Skin epidermis (tissue), 12 donors: ENCODE results near the gene TRIM15.
"Not testable (repeated sequence)": the region's sequence is repeated elsewhere in the genome, so short reads cannot be mapped to it uniquely, and the experiment has no call there.

ENCODE experiments used
- H3K27ac ChIP-seq, 21 experiments: fragments of 200-600 bp; sonication (generic) in 11 of 21; one replicate each; pipeline ENCODE4 v1.5.0; 2020; ENCODE audit warnings: mild to moderate bottlenecking in 3 of 21, inconsistent platforms in 2 of 21, moderate library complexity in 2 of 21
- H3K4me3 ChIP-seq, 7 experiments: fragments of 200-600 bp; sonication (generic) in 2 of 7; one replicate each; pipeline ENCODE4 v1.5.0; 2020; ENCODE audit warnings: inconsistent platforms in 2 of 7, mild to moderate bottlenecking in 2 of 7, moderate library complexity in 1 of 7

Gene TRIM15

GRCh38 chr6:30216096-30216495, 52.8 kb downstream of the TRIM15 start:
- Histone ChIP-seq H3K27ac (no peak overlapping the region), H3K4me3 (no peak overlapping the region)

GRCh38 chr6:30219244-30219643, 55.9 kb downstream of the TRIM15 start:
- Histone ChIP-seq H3K27ac (no peak overlapping the region), H3K4me3 (no peak overlapping the region)

GRCh38 chr6:30221395-30221794, 58.0 kb downstream of the TRIM15 start:
- H3K4me3 ChIP-seq, H3K27ac ChIP-seq: not testable (repeated sequence)

GRCh38 chr6:30221956-30222355, 58.6 kb downstream of the TRIM15 start:
- not testable (repeated sequence) for H3K4me3 ChIP-seq, H3K27ac ChIP-seq
